MM.1S (cell line): ENCODE data around the gene JDP2.

Experiments used
- DNase-seq: peaks from one replicate; pipeline ENCODE4 v3.0.0-alpha.2; 2015
- H2AFZ ChIP-seq: fragments of 300-600 bp; sonication (generic); 2 replicates; pipeline ENCODE4 v1.6.0; 2016; ENCODE audit warnings: antibody characterized with exemption, low read length
- H3F3A ChIP-seq: fragments of 300-600 bp; sonication (generic); 2 replicates; pipeline ENCODE4 v1.6.1; 2016; ENCODE audit warnings: mild to moderate bottlenecking, antibody characterized with exemption, low read length, moderate library complexity, mixed read lengths; ENCODE audit not compliant: insufficient read depth
- H3K27ac ChIP-seq: fragments of 300-600 bp; sonication (generic); 2 replicates; pipeline ENCODE4 v1.5.1; 2016; ENCODE audit warnings: mild to moderate bottlenecking, low read length
- H3K27me3 ChIP-seq: fragments of 300-600 bp; sonication (generic); replicated peaks from 2 replicates; pipeline ENCODE4 v1.6.0; 2016; ENCODE audit warnings: low read length; ENCODE audit not compliant: insufficient read depth
- H3K36me3 ChIP-seq: fragments of 300-600 bp; sonication (generic); replicated peaks from 2 replicates; pipeline ENCODE4 v1.6.1; 2016; ENCODE audit warnings: mild to moderate bottlenecking, low read length, mixed read lengths; ENCODE audit not compliant: insufficient read depth
- H3K4me1 ChIP-seq: fragments of 300-600 bp; sonication (generic); 2 replicates; pipeline ENCODE4 v1.6.1; 2016; ENCODE audit warnings: low read length, mixed read lengths
- H3K4me2 ChIP-seq: fragments of 300-600 bp; sonication (generic); 2 replicates; pipeline ENCODE4 v1.6.0; 2016; ENCODE audit warnings: low read depth, low read length
- H3K4me3 ChIP-seq: fragments of 300-600 bp; sonication (generic); 2 replicates; pipeline ENCODE4 v1.5.1; 2016; ENCODE audit warnings: low read length, mixed read lengths
- H3K79me2 ChIP-seq: fragments of 300-600 bp; sonication (generic); 2 replicates; pipeline ENCODE4 v1.6.1; 2016; ENCODE audit warnings: mixed run types, low read length, mixed read lengths
- H3K9ac ChIP-seq: fragments of 300-600 bp; sonication (generic); 2 replicates; pipeline ENCODE4 v1.6.1; 2016; ENCODE audit warnings: low read length, mixed read lengths
- H3K9me2 ChIP-seq: fragments of 300-600 bp; sonication (generic); replicated peaks from 2 replicates; pipeline ENCODE4 v1.6.1; 2016; ENCODE audit warnings: mild to moderate bottlenecking, low read length, mixed read lengths; ENCODE audit not compliant: insufficient read depth
- H3K9me3 ChIP-seq: fragments of 300-600 bp; sonication (generic); replicated peaks from 2 replicates; pipeline ENCODE4 v1.6.1; 2016; ENCODE audit warnings: mild to moderate bottlenecking, low read length, mixed read lengths; ENCODE audit not compliant: insufficient read depth
- H4K20me1 ChIP-seq: fragments of 300-600 bp; sonication (generic); 2 replicates; pipeline ENCODE4 v1.6.1; 2016; ENCODE audit warnings: mild to moderate bottlenecking, low read length, moderate library complexity, mixed read lengths; ENCODE audit not compliant: insufficient read depth
- CTCF ChIP-seq: fragments of 300-600 bp; sonication (generic); IDR thresholded peaks from 2 replicates; pipeline ENCODE4 v1.5.1; 2016; ENCODE audit warnings: antibody characterized with exemption, low read length, mixed read lengths
- EZH2 ChIP-seq: fragments of 300-600 bp; sonication (generic); optimal IDR thresholded peaks from 2 replicates; pipeline ENCODE3; 2017; ENCODE audit warnings: low read depth, mild to moderate bottlenecking, antibody characterized with exemption, low read length, mixed read lengths
- EZH2phosphoT487 ChIP-seq: fragments of 300-600 bp; sonication (generic); IDR thresholded peaks from 2 replicates; pipeline ENCODE4 v1.6.1; 2018; ENCODE audit warnings: antibody characterized with exemption, low read length

JDP2 gene

GRCh38 chr14:75442642-75443041 is 14.8 kb downstream of the JDP2 start:
- Histone ChIP-seq H3K36me3 (no peaks in the 10 kb centered on the region), H3K27ac (no peak overlapping the region), H2AFZ (no peak overlapping the region), H4K20me1 (no peaks in the 10 kb centered on the region), H3F3A (no peaks in the 10 kb centered on the region), H3K9ac (no peak overlapping the region), H3K9me3 (no peaks in the 10 kb centered on the region), H3K27me3 (no peaks in the 10 kb centered on the region), H3K4me1 (no peaks in the 10 kb centered on the region), H3K4me3 (no peak overlapping the region), H3K79me2 (no peaks in the 10 kb centered on the region), H3K9me2 (no peaks in the 10 kb centered on the region), H3K4me2 (no peak overlapping the region)
- no peak for DNase-seq
- no peak for TF ChIP-seq CTCF
- TF ChIP-seq EZH2: no peak
- no peak for TF ChIP-seq EZH2phosphoT487

- H3K27ac ChIP-seq: no peak overlapping the region
- no peaks in the 10 kb centered on the region for H4K20me1 ChIP-seq
- no peak overlapping the region for H3K4me2 ChIP-seq
- no peaks in the 10 kb centered on the region for H3F3A ChIP-seq
- H3K4me1 ChIP-seq: no peaks in the 10 kb centered on the region
- H3K9me2 ChIP-seq: no peaks in the 10 kb centered on the region
- H2AFZ ChIP-seq: no peak overlapping the region
- no peaks in the 10 kb centered on the region for H3K9me3 ChIP-seq
- H3K27me3 ChIP-seq: no peaks in the 10 kb centered on the region
- no peak for DNase-seq
- H3K36me3 ChIP-seq: no peaks in the 10 kb centered on the region
- H3K79me2 ChIP-seq: no peaks in the 10 kb centered on the region
- no peak overlapping the region for H3K9ac ChIP-seq
- TF ChIP-seq CTCF: no peak
- no peak for TF ChIP-seq EZH2
- TF ChIP-seq EZH2phosphoT487: no peak
- no peak overlapping the region for H3K4me3 ChIP-seq
These were observed 15.6 kb downstream of the JDP2 start for GRCh38 chr14:75443203-75443969.

GRCh38 chr14:75445236-75445635 is 17.4 kb downstream of the JDP2 start:
- H3K27ac ChIP-seq: no peak overlapping the region
- no peak overlapping the region for H2AFZ ChIP-seq
- no peaks in the 10 kb centered on the region for H3K79me2 ChIP-seq
- no peak overlapping the region for H3K4me3 ChIP-seq
- H3K4me2 ChIP-seq: no peak overlapping the region
- H3F3A ChIP-seq: no peaks in the 10 kb centered on the region
- no peak for TF ChIP-seq EZH2
- no peak for DNase-seq
- H4K20me1 ChIP-seq: no peaks in the 10 kb centered on the region
- H3K36me3 ChIP-seq: no peaks in the 10 kb centered on the region
- H3K9me3 ChIP-seq: no peaks in the 10 kb centered on the region
- H3K4me1 ChIP-seq: no peaks in the 10 kb centered on the region
- no peaks in the 10 kb centered on the region for H3K9me2 ChIP-seq
- no peaks in the 10 kb centered on the region for H3K27me3 ChIP-seq
- H3K9ac ChIP-seq: no peak overlapping the region

GRCh38 chr14:75445963-75446362 is 18.1 kb downstream of the JDP2 start:
- no peaks in the 10 kb centered on the region for H3K79me2 ChIP-seq
- TF ChIP-seq EZH2: no peak
- no peak for TF ChIP-seq CTCF
- TF ChIP-seq EZH2phosphoT487: no peak
- H3K9me2 ChIP-seq: no peaks in the 10 kb centered on the region
- H3K9ac ChIP-seq: no peak overlapping the region
- no peak for DNase-seq
- H3K9me3 ChIP-seq: no peaks in the 10 kb centered on the region
- no peaks in the 10 kb centered on the region for H3K36me3 ChIP-seq
- H3F3A ChIP-seq: no peaks in the 10 kb centered on the region
- H3K4me2 ChIP-seq: no peak overlapping the region
- H3K4me1 ChIP-seq: no peaks in the 10 kb centered on the region
- no peak overlapping the region for H2AFZ ChIP-seq
- H4K20me1 ChIP-seq: no peaks in the 10 kb centered on the region
- no peaks in the 10 kb centered on the region for H3K27me3 ChIP-seq
- H3K27ac ChIP-seq: no peak overlapping the region
- H3K4me3 ChIP-seq: no peak overlapping the region
